Endothelial cell of umbilical vein (primary cell): ENCODE results near the gene CPXM2. TPM values are rescaled to one million over a fixed set of nuclear protein-coding genes. Genes with fewer than 3 reads are reported as not detected.

ENCODE experiments used
- BruUV-seq: library from RNA; stranded (reverse); fragments of 400-500 nt; replicated peaks from 2 replicates; lab custom pipeline; 2021; lab: Mats Ljungman, UMichigan
- CTCF ChIA-PET: fragments of 300-600, 350-600 bp; sonication (Branson Sonifier 250); formaldehyde crosslinking; loops from one replicate; lab custom pipeline; 2021; ENCODE audit warnings: antibody characterized with exemption, inconsistent platforms; lab: Charles Lee
- POLR2A ChIA-PET: fragments of 300-600, 350-600 bp; sonication (Branson Sonifier 250); formaldehyde crosslinking; loops from one replicate; lab custom pipeline; 2021; ENCODE audit warnings: antibody characterized with exemption, inconsistent platforms; lab: Charles Lee
- DNase-seq: peaks from one replicate; pipeline ENCODE4 v3.0.0-alpha.2; 2011; ENCODE audit warnings: low read depth, low spot score
- FAIRE-seq: peaks from 2 replicates; lab custom pipeline; 2011; peaks lifted over from hg19 to GRCh38; lab: Jason Lieb, UNC
- H2AFZ ChIP-seq: 2 replicates; pipeline ENCODE4 v1.6.0; 2012; ENCODE audit warnings: low read depth, low read length, control low read depth, inconsistent platforms
- H3K27ac ChIP-seq: 2 replicates; pipeline ENCODE4 v1.5.1; 2011; ENCODE audit warnings: low read depth, mild to moderate bottlenecking, control low read depth, low read length, moderate library complexity; ENCODE audit not compliant: insufficient read depth
- H3K27me3 ChIP-seq, 2 experiments: 2 replicates each; pipeline versions ENCODE4 v1.6.0 to v1.6.1; 2011; ENCODE audit warnings: low read length in 2 of 2, mixed read lengths in 1 of 2; ENCODE audit not compliant: control insufficient read depth in 2 of 2, insufficient read depth in 2 of 2
- H3K36me3 ChIP-seq, 2 experiments: 2 replicates in 1 of 2; 3 replicates in 1 of 2; pipeline ENCODE4 v1.5.1; 2011; ENCODE audit warnings: low read length in 2 of 2, mild to moderate bottlenecking in 1 of 2, moderate library complexity in 1 of 2; ENCODE audit not compliant: control insufficient read depth in 2 of 2, insufficient read depth in 2 of 2; ENCODE audit errors: extremely low read depth in 1 of 2
- H3K4me1 ChIP-seq: 3 replicates; pipeline ENCODE4 v1.5.1; 2011; ENCODE audit warnings: mild to moderate bottlenecking, low read length; ENCODE audit not compliant: control insufficient read depth, insufficient read depth; ENCODE audit errors: extremely low read depth
- H3K4me2 ChIP-seq: 2 replicates; pipeline ENCODE4 v1.6.1; 2011; ENCODE audit warnings: low read length, control low read depth, mixed read lengths; ENCODE audit not compliant: insufficient read depth
- H3K4me3 ChIP-seq, 3 experiments: fragments of 200-600 bp in 1 of 3; sonication (generic), shearing (Covaris generic) in 1 of 3; replicated peaks in 1 of 3; 2 replicates each; pipeline ENCODE4 v1.5.1; 2011 to 2016; ENCODE audit warnings: control low read depth in 3 of 3, low read length in 3 of 3, mild to moderate bottlenecking in 2 of 3, inconsistent platforms in 1 of 3, low read depth in 1 of 3, moderate library complexity in 1 of 3; ENCODE audit not compliant: insufficient read depth in 1 of 3
- H3K79me2 ChIP-seq: 2 replicates; pipeline ENCODE4 v1.6.0; 2012; ENCODE audit warnings: low read length, inconsistent platforms; ENCODE audit not compliant: control insufficient read depth, insufficient read depth
- H3K9ac ChIP-seq: replicated peaks from 2 replicates; pipeline ENCODE3; 2011; ENCODE audit warnings: low read length, control low read depth; ENCODE audit not compliant: insufficient read depth; ENCODE audit errors: extremely low read depth
- H3K9me1 ChIP-seq: replicated peaks from 3 replicates; pipeline ENCODE4 v1.6.0; 2011; ENCODE audit warnings: mild to moderate bottlenecking, low read length; ENCODE audit not compliant: control insufficient read depth, insufficient read depth; ENCODE audit errors: extremely low read depth
- H3K9me3 ChIP-seq: replicated peaks from 2 replicates; pipeline ENCODE4 v1.5.1; 2012; ENCODE audit warnings: low read length, inconsistent platforms; ENCODE audit not compliant: control insufficient read depth, insufficient read depth
- H4K20me1 ChIP-seq: replicated peaks from 2 replicates; pipeline ENCODE3; 2011; ENCODE audit warnings: mild to moderate bottlenecking, low read length; ENCODE audit not compliant: control insufficient read depth, insufficient read depth; ENCODE audit errors: extremely low read depth
- EZH2 ChIP-seq: IDR thresholded peaks from 2 replicates; pipeline ENCODE4 v1.6.1; 2012; ENCODE audit warnings: borderline replicate concordance, low read depth, mild to moderate bottlenecking, moderate library complexity, low read length, inconsistent platforms; ENCODE audit not compliant: severe bottlenecking
- FOS ChIP-seq: IDR thresholded peaks from 2 replicates; pipeline ENCODE4 v1.6.1; 2011; ENCODE audit warnings: mild to moderate bottlenecking, low read length, moderate library complexity, borderline replicate concordance; ENCODE audit not compliant: insufficient read depth
- GATA2 ChIP-seq: IDR thresholded peaks from 2 replicates; pipeline ENCODE4 v1.7.0; 2011; ENCODE audit warnings: low read depth, mild to moderate bottlenecking, moderate library complexity, mixed read lengths, low read length; ENCODE audit not compliant: insufficient read length, insufficient read depth
- JUN ChIP-seq: IDR thresholded peaks from 2 replicates; pipeline ENCODE4 v1.6.1; 2011; ENCODE audit warnings: borderline replicate concordance, low read depth; ENCODE audit not compliant: insufficient read length, insufficient read depth
- MYC ChIP-seq: IDR thresholded peaks from one replicate; pipeline ENCODE4 v1.6.1; 2011; ENCODE audit warnings: mild to moderate bottlenecking, low read depth, low read length
- POLR2A ChIP-seq: IDR thresholded peaks from 2 replicates; pipeline ENCODE4 v1.6.1; 2012; ENCODE audit warnings: low read depth, mild to moderate bottlenecking, control low read depth, low read length
- POLR2AphosphoS5 ChIP-seq: IDR thresholded peaks from 2 replicates; pipeline ENCODE4 v1.6.1; 2012; ENCODE audit warnings: low read depth, mild to moderate bottlenecking, control low read depth, low read length, moderate library complexity; ENCODE audit not compliant: insufficient read depth
- dilution Hi-C: fragments of 300-500 bp; cut with MboI; formaldehyde crosslinking; loops from one replicate; pipeline ENCODE4 v1.15.0; 2019; ENCODE audit warnings: low sequenced_read_pairs; ENCODE audit not compliant: extremely low pct_ligation_motif_present
- intact Hi-C: fragments of 100-400 bp; cut with micrococcal nuclease; formaldehyde crosslinking; loops from one replicate; pipeline ENCODE4 v1.10.0; 2022
- polyA plus RNA-seq, 4 experiments: library from polyadenylated mRNA; depleted of rRNA in 3 of 4; stranded (reverse) in 3 of 4; unstranded in 1 of 4; fragments of >200 nt; gene quantifications; 2 replicates each; pipeline versions ENCODE4 v1.2.1 to v1.2.3, GENCODE V29; 2011 to 2012; ENCODE audit warnings: missing spikeins in 1 of 4
- total RNA-seq: library from RNA; stranded (reverse); gene quantifications from 2 replicates; pipeline ENCODE4 v1.2.3, GENCODE V29; 2021
- TF ChIP-seq, protein P1 (sequence below), 2 donors: IDR thresholded peaks; 1 replicate in 1 of 2; 2 replicates in 1 of 2; pipeline ENCODE4 v1.5.1; 2011; ENCODE audit warnings: low read length in 2 of 2, mild to moderate bottlenecking in 2 of 2, moderate library complexity in 2 of 2, control low read depth in 1 of 2, inconsistent platforms in 1 of 2, low read depth in 1 of 2; ENCODE audit not compliant: insufficient read depth in 1 of 2; ENCODE audit errors: extremely low read depth in 1 of 2
- TF ChIP-seq, protein P2 (sequence below): IDR thresholded peaks from 2 replicates; pipeline ENCODE4 v1.6.1; 2011; ENCODE audit not compliant: insufficient read depth, insufficient read length

The CPXM2 gene
- total and polyA plus RNA-seq, 2 donors (not counting 3 experiments of a cell fraction or from before 2014, with no cell fraction given): 1.8 to 2.7 TPM

DNA sequence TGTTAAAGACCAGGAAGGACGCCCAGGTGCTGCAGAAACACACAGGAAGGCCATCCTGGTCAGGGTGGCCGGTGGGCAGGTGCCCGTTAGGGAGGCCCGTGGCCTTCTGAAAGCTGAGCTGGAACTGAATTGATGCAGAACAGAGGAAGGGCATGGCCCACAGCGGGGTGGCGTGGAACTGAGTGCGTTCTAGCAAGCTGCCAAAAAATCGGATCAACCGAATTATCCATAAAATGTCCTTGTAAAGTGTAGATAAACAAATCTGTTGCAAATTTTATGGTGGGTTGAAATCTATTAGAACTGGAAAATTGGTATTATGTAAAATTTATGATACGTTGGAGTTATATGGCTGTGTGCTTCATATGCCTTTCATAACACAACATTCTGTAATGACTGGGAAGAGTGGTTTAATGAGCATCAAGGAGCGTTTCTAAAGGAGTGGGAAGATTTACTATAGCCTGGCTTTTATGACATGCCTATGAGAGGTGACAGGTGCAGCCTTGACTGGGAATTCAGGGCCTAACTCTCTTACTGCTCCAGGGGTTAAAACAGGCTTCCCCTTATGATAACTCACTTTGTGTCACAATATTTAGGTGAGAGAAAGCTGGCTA lies 117.4 kb downstream of the CPXM2 start:
- Histone ChIP-seq H3K9me1 (no peaks in the 10 kb centered on the region), H3K4me3 (no peak overlapping the region), H3K27ac (no peak overlapping the region), H3K79me2 (no peaks in the 10 kb centered on the region), H3K27me3 (no peaks in the 10 kb centered on the region), H3K4me1 (no peaks in the 10 kb centered on the region), H3K9me3 (no peaks in the 10 kb centered on the region), H3K4me2 (no peak overlapping the region), H3K36me3 (no peaks in the 10 kb centered on the region), H2AFZ (no peak overlapping the region), H4K20me1 (no peaks in the 10 kb centered on the region), H3K9ac (no peak overlapping the region)
- intact Hi-C loops (no loop called here), dilution Hi-C loops (no loop called here)
- no peak for DNase-seq
- FAIRE-seq: no peak
- CTCF ChIA-PET: no interaction called here
- TF ChIP-seq FOS (no peak), MYC (no peak), EZH2 (no peak), POLR2AphosphoS5 (no peak), POLR2A (no peak), GATA2 (no peak), JUN (no peak)
- TF ChIP-seq, protein P1, sequence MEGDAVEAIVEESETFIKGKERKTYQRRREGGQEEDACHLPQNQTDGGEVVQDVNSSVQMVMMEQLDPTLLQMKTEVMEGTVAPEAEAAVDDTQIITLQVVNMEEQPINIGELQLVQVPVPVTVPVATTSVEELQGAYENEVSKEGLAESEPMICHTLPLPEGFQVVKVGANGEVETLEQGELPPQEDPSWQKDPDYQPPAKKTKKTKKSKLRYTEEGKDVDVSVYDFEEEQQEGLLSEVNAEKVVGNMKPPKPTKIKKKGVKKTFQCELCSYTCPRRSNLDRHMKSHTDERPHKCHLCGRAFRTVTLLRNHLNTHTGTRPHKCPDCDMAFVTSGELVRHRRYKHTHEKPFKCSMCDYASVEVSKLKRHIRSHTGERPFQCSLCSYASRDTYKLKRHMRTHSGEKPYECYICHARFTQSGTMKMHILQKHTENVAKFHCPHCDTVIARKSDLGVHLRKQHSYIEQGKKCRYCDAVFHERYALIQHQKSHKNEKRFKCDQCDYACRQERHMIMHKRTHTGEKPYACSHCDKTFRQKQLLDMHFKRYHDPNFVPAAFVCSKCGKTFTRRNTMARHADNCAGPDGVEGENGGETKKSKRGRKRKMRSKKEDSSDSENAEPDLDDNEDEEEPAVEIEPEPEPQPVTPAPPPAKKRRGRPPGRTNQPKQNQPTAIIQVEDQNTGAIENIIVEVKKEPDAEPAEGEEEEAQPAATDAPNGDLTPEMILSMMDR (IDR thresholded peaks at IDR 0.05; ENCODE audit: extremely low read depth in 1 of 2, insufficient read depth in 1 of 2, low read depth in 1 of 2, low read length in 2 of 2): no peak
- TF ChIP-seq, protein P2, sequence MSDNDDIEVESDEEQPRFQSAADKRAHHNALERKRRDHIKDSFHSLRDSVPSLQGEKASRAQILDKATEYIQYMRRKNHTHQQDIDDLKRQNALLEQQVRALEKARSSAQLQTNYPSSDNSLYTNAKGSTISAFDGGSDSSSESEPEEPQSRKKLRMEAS: no peak
- POLR2A ChIA-PET: no interaction called here
- BruUV-seq: no TSS peak
